Fibroblast of skin of left biceps (primary cell): ENCODE measurements around the gene DNAAF8.

Experiments
- DNase-seq, 2 experiments: peaks; one replicate each; pipeline ENCODE4 v3.0.0-alpha.2; 2013; ENCODE audit warnings: low read depth in 2 of 2

The DNAAF8 gene

GRCh38 chr16:4752351-4753100 is 18.2 kb downstream of the DNAAF8 start:
- no peak for DNase-seq

DNA sequence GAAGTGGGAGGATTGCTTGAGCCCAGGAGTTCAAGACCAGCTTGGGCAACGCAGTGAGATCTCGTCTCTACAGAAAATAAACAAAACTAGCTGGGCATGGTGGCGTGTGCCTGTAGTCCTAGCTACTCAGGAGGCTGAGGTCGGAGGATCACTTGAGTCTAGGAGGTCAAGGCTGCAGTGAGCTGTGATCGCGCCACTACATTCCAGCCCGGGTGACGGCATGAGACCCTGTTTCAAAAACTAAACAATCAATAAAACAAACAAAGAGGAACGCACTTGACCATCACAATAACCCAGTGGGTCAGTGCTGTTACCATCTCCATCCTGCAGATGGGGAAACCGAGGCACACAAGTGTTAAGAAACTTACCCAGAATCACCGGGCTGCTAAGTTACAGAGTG is 18.9 kb downstream of the DNAAF8 start:
- DNase-seq: no peak

GRCh38 chr16:4754865-4755264 is 20.5 kb downstream of the DNAAF8 start:
- DNase-seq: no peak

DNA sequence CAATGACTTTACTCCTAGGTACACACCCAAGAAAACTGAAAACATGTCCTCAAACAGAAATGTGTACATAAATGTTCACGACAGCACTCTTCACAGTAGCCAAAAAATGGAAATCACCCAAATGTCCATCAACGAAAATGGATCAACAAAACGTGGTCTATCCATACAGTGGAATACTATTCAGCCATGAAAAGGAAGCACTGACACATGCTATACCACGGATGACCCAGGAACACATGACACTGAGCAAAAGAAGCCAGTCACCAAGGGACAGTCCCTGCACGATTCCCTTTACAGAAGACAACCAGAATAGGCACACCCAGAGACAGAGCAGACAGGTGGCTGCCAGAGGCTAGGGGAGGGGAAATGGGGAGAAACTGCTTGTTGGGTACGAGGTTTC is 21.4 kb downstream of the DNAAF8 start:
- no peak for DNase-seq

DNA sequence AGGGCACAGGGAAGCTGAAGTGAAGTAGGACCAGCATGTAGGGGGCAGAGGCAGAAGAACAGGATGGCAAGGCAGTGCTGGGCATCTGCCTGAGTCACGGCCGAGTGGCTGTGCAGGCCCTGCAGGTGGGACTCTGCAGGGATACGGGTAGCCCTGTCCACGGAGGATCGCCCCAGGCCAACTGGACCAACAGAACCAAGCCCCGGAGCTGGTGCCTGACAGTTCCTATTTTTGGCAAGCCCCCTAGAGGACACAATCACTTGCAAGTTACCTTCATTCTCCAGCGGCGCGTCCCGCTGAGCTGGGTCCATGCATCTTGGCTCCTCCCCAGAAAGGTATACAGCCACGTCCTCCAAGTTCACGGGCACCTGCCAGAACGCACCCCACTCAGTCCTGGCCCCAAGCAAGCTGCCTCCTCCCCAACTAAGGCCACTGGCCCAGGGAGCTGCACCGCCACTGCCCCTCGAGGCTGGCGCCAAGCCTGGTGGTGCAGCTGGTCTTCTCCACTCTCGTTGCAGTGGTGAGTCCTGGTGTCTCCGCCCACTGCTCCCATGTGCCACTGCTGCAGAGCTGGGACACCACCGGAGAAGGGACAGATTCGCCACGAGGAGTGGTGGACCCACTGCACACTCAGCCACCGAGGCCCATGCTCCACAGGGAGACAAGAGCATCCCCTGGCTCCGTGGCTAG is 26.0 kb downstream of the DNAAF8 start:
- DNase-seq: no peak

GRCh38 chr16:4762205-4762604 is 27.9 kb downstream of the DNAAF8 start:
- no peak for DNase-seq

DNA sequence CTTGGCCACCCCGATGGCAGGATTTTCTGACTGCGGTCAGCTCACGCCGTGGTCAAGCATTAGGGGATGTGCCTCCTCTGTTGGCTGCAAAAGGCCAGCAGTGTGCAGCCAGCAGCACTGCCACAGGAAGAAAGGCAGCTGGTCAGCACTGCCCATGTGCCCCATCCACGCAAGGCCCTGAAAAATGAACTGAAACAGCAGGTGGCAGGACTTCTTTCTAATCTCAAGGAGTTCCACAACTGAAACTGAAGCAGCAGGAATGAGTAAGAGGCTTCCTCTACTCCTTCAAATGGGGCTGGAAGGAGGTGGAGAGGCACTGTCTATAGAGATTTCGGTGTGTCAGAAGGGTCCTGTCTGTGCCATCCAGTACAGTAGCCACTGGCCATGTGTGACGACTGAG is 29.5 kb downstream of the DNAAF8 start:
- no peak for DNase-seq

DNA sequence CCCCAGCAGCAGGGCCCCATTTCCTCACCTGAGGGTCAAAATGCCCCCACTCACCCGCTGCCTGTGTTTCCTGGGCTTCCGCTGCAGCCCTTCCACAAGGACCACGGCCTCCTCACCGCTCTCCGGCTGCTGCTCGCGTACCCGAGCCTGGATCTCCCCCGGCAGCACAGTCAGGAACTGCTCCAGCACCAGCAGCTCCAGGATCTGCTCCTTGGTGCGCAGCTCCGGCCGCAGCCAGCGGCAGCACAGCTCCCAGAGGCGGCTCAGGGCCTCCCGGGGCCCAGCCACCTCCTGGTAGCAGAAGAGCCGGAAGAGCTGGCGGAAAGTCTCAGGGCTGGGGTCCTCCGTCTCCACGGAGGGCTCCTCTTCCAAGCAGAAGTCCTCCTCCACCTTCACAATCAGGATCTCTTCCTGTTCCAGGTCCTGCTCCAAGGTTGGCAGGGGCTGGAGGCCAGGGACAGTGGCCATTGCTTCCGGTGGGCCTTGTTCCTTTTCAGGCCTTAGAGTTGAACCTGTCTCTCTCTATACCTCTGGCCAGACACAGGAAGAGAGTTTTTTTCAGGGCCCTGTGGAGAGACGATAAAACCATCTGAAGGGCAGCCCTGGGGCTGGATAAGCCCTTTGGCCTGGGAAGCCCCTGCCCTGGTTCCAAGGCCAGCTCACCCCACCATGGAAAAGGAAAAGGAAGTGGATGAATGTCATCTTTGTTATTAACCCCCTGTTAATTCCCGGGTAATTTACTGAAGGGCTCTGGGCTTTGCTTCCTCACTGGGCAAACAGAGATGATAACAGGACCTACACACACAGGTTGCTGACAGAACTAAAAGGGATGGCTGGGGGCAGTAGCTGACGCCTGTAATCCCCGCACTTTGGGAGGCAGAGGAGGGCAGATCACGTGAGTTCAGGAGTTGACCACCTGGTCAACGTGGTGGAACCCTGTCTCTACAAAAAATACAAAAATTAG is 31.5 kb downstream of the DNAAF8 start:
- no peak for DNase-seq

DNA sequence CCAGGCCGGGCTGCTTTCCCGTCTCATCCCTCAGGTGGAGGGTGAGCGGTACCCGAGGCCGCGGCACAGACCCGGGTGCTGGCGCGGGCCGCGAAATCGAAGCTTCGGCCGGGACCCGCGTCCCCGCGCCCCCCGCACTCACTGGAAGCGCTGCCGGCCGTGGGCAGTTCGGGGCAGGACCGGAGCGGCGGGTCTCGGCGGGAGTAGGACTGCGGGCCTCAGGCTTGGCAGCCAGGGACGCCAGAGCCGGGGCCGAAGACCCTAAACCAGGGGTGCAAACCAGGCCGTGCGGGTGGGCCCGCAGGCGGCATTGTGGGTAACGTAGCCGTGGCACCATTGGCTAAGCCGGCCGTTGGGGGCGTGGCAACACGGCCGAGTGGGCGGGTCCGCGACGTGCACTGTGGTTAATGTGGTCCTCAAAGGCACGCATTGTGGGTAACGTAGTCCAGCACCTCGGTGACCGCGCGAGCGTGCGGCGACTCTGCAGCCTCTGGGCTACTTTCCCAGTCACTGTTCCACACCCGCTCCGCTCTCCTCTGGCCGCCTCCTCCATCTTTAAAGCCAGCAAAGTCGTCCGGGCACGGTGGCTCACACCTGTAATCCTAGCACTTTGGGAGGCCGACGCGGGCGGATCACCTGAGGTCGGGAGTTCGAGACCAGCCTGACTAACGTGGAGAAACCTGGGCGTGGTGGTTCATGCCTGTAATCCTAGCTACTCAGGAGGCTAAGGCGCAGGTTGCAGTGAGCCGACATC is 32.7 kb downstream of the DNAAF8 start, which contains the start of gene ZNF500:
TSS of gene ZNF500 (minus strand) at position 288 of the 754 bp plus-strand sequence. CDS start 1,184 bp downstream, outside the sequence.
- DNase-seq: peak; percentile 82 to 83

GRCh38 chr16:4767872-4768548 is 33.7 kb downstream of the DNAAF8 start:
- no peak for DNase-seq

DNA sequence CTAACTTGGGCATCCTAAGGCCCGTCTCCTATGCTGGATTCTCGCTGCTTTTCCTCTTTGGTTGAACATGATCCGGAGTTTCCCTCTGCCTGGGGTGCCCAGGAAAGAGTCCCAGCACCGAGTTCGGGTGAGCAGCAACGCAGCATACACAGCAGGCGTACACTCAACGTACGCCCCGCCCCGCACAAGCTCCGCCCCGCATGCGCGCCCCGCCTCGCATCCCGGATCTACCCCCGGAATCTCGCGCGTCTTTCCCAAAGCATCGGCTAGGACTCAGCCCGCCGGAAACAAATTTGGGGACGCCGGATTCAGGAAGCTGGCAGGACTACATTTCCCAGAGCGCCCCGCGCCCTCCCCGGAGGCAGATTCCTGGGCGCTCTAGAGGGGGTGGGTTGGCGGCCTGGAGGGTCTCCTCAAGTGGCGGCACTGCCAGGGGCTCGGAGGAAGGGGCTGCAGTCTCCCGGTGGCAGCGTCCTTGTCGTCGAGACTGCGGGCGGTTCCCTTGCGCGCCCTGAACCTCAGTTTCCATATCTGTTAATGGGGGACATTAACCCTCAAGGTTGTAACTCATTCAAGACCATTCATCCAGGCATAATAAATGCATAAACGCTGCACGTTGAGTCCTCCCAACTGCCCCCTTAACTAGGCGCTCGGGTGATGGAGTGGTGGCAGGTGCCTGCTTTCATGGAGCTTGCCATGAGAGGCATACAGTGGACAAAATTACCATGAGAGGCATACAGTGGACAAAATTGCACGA is 34.4 kb downstream of the DNAAF8 start:
- DNase-seq: peak; percentile 85 to 88

- no peak for DNase-seq
Observed at GRCh38 chr16:4769306-4769638, 34.9 kb downstream of the DNAAF8 start.

- no peak for DNase-seq
Observed at GRCh38 chr16:4771646-4772045, 37.3 kb downstream of the DNAAF8 start.

DNA sequence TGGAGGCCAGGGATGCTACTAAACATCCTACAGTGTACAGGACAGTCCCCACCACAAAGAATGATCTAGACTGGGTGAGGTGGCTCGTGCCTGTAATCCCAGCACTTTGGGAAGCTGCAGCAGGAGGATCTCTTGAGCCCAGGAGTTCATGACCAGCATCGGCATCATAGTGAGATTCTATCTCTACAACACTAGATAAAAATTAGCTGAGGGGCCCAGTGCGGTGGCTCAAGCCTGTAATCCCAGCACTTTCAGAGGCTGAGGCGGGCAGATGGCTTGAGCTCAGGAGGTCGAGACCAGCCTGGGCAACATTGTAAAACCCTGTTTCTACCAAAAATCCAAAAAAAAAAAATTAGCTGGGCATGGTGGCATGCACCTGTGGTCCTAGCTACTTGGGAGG is 38.0 kb downstream of the DNAAF8 start:
- DNase-seq: no peak

DNA sequence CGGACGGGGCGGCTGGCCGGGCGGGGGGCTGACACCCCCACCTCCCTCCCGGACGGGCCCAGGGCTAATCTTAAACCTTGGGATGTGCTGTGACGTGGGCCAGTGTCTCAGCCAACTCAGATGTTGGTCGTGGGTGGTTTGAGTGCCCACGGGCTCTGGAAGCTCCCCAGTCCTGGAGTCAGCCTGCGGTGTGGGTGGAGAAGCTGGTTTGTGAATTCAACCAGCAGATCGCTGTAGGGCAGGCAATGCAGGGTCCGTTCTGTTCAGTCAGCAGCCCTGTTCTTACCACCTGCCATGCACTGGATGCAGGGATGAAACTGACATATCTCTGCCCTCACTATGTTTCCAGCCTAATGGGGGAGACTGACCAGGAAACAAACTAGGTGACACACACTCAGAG is 40.7 kb downstream of the DNAAF8 start:
- DNase-seq: no peak

DNA sequence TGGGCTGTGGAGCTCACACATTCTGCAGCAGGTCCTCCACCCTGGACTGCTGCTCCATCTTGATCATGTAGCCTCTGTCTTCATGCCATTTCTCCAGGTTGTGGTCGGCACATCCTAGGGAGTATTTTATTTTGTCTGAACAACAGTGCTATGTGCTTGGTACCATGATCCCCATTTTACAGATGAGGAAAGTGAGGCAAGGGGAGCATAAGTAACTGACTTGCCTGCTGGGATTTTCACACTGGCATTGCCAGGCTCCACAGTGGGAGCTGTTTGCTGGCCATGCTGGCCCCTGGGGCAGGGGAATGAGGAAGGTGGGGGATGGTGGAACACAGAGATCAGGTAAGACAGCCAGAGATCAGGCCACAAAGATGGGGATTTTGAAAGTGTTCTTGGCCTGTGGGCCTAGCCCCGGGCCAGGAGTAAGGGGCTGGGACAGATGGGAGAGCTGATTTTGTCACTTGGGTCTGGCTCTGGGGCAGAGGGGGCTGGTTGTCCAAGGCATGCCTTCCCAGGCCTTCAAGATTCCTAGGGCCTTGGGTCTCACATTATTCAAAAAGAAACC is 41.9 kb downstream of the DNAAF8 start:
- DNase-seq: no peak

GRCh38 chr16:4777339-4778049 is 43.2 kb downstream of the DNAAF8 start:
- no peak for DNase-seq

DNA sequence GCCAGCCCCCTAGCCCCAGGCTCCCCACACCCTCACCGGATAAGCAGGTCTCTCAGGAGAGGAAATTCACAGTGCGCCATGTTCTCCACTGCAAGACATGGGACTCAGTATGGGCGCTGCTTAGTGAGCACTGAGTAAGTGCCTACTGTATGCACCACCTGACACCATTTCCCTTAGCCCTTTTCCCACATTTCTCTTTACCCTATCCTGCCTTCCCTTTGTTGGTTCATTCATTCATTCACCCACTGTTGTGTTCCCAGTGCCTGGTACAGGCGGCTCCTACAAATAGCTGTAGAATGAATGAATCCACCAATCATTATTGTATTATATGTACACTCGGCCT is 43.7 kb downstream of the DNAAF8 start:
- no peak for DNase-seq

GRCh38 chr16:4780235-4780634 is 45.9 kb downstream of the DNAAF8 start:
- no peak for DNase-seq
